ENCODE results near the gene GCC2.

DNA sequence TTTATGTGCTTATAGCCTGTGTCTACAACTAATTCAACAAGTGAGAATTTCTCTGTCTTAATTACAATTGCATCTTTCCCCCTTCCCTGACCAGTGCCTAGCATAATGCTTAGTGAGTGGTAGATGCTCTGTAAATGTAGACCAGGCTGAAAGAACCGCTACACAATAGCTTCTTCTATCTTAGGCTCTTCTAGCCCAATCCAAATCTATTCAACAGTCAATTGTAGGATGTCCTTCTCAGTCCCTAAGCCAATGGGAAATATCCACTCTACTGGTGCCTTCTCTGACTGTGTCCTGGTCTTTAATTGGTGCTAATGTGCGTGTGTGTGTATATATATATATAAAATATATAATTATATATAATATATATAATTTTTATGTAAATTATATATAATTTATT lies 34.1 kb upstream of the GCC2 start:
- TF ChIP-seq, protein P1, sequence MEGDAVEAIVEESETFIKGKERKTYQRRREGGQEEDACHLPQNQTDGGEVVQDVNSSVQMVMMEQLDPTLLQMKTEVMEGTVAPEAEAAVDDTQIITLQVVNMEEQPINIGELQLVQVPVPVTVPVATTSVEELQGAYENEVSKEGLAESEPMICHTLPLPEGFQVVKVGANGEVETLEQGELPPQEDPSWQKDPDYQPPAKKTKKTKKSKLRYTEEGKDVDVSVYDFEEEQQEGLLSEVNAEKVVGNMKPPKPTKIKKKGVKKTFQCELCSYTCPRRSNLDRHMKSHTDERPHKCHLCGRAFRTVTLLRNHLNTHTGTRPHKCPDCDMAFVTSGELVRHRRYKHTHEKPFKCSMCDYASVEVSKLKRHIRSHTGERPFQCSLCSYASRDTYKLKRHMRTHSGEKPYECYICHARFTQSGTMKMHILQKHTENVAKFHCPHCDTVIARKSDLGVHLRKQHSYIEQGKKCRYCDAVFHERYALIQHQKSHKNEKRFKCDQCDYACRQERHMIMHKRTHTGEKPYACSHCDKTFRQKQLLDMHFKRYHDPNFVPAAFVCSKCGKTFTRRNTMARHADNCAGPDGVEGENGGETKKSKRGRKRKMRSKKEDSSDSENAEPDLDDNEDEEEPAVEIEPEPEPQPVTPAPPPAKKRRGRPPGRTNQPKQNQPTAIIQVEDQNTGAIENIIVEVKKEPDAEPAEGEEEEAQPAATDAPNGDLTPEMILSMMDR (IDR thresholded peaks at IDR 0.05) = no peak
- TF ChIP-seq POLR2AphosphoS5 (IDR thresholded peaks at IDR 0.05) = no peak
